ENCODE data around the gene CSMD2.

DNA sequence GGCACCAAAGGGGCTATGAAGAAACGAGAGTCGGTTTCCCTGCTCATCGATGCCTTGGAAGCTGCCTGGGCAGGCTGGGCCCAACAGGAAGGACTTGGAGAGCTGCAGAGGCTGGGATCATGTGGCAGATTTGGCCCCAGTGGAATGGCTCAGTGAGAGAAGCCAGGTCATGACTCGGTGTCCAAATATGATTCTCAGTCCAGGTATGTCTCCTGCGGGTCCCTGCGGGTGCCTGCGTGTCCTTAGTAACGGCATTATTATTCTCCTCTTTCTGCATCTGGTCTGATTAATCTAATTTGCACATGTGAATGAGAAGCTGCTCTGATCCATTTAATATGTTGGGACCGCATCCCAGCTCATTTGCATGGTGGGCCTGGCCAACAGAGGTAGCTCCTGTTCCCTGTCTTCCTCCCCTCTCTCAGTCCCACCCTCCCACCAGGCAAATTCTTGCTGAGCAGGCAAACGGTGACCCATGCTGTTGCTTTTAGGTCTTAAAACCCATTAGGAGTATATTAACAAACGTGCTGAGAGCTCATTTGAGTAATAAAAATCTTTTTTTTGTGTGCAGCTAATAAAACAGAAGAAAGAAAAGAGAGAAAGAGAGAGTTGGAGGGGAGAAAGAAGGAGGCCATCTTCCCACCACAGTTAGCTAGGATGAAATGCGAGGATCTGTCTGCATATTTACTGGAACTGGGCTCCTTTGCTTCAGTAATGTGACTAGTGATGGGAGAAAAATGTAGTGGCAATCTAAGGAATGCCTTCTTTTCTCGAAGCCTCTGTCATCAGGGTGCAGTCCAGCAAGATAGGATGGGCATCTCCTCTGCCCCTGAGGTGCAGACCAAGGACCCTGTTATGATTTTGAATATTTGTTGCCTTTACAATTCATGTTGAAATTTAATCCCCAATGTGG is 167.6 kb downstream of the CSMD2 start:
- TF ChIP-seq CTCF (IDR thresholded peaks at IDR 0.05), result no peak
- TF ChIP-seq POLR2A (IDR thresholded peaks at IDR 0.05), result no peak
